ENCODE results near the gene DNAH11. TPM values are rescaled to one million over a fixed set of nuclear protein-coding genes. Genes with fewer than 3 reads are reported as not detected.
"Not testable (repeated sequence)": the region's sequence is repeated elsewhere in the genome, so short reads cannot be mapped to it uniquely, and the experiment has no call there.

The DNAH11 gene
- total RNA-seq, 1 experiment from 2014 or later: 10.7 TPM

DNA sequence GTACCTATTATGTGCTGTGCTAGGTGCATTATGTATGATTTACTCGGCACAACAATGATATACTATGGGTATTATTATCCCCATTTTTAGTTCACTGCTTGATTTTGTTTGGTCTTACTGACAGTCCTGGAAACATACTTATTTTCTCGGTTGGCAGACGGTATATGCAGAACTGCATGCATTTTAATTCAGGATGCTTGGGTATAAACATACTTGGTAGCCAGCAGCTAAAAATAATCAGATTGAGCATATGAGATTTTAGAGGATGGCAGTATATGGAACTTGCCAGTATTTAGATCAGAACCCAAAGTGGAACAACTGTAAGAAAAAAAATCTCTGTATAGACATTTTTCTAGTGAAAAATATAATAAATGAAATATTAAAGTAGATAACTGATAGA lies 163.3 kb downstream of the DNAH11 start:
- DNase-seq (ENCODE audit: low read depth): no peak

GRCh38 chr7:21707566-21707965 lies 164.7 kb downstream of the DNAH11 start:
- DNase-seq (ENCODE audit: low read depth): no peak

GRCh38 chr7:21708096-21708495 lies 165.3 kb downstream of the DNAH11 start:
- DNase-seq (ENCODE audit: low read depth): no peak

DNA sequence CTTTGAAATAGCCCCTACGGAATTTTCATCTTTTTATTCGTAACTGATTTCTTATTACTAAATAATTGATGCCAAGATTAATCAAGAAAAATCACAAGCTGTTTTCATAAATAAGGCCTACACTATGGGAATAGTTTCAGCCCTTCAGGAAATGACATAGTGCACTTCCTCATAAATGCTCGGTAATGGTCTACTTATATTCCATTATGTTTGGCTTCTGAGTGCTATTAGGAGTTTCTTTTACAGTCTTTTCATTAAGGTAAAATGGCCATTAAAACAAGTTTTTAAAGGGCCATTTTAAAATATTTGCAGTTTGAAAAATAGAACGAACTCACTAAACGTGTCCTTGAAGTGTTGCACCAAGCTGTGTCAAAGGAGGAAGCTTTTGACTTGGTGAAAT lies 174.5 kb downstream of the DNAH11 start:
- DNase-seq (ENCODE audit: low read depth): no peak

- no peak for DNase-seq (ENCODE audit: low read depth)
Observed at GRCh38 chr7:21718391-21718790, 175.6 kb downstream of the DNAH11 start.

DNA sequence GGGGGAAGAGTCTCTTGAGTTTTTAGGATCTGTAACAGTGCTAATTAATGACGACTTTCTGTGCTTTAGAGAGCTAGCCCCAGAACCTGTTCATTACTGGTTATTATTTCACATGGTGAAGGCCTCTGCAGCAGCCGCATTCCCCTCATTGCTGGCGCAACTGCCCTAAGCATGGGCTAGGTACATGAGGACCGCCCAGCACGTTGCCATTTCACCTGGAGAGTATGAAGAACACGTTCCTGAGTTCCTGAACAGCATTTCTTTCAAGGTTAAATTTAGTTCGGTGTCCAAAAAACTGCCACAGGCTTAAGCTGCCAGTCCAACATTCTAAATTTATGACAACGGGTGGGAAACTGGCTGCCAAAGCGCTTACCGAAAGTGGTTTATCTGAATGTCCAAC lies 177.0 kb downstream of the DNAH11 start:
- DNase-seq (ENCODE audit: low read depth): no peak

GRCh38 chr7:21722371-21722770 lies 179.5 kb downstream of the DNAH11 start:
- no peak for DNase-seq (ENCODE audit: low read depth)

DNA sequence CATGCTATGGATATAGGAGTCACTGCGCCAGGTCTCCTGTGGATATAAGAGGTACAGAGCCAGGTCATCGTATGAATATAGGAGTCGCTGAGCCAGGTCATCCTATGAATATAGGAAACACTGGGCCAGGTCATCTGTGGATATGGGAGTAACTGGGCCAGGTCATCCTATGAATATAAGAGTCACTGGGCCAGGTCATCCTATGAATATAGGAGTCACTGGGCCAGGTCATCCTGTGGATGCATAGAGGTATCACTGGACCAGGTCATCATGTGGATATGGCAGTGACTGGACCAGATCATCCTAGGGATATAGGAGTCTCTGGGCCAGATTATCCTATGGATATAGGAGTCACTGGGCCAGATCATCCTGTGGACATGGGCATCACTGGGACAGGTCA lies 181.7 kb downstream of the DNAH11 start:
- no peak for DNase-seq (ENCODE audit: low read depth)

- no peak for DNase-seq (ENCODE audit: low read depth)
Observed at GRCh38 chr7:21730399-21730798, 187.6 kb downstream of the DNAH11 start.

- no peak for DNase-seq (ENCODE audit: low read depth)
Observed at GRCh38 chr7:21731977-21732376, 189.1 kb downstream of the DNAH11 start.

- not testable (repeated sequence) for DNase-seq (ENCODE audit: low read depth)
Observed at GRCh38 chr7:21732956-21733355, 190.1 kb downstream of the DNAH11 start.

GRCh38 chr7:21733837-21734236 lies 191.0 kb downstream of the DNAH11 start:
- no peak for DNase-seq (ENCODE audit: low read depth)

GRCh38 chr7:21743493-21743892 lies 200.7 kb downstream of the DNAH11 start:
- no peak for DNase-seq (ENCODE audit: low read depth)

DNA sequence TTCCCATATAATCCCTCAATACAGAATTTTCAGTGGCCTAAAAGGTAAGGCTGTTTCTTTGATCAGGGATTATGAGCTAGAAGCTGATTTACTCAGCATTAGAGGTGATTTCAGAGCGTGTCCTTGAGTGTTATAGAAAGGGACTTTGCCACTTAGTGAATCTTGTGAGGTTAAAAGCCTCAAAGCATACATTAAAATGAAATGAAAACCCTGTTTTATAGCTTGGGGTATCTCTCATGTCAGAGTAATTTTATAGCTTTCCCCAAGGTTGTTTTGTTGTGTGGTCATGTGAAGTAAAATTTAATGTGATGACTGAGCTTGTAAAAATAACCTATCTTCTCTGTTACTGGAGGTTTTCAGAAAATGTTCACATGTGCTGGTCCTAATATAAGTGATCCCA lies 204.1 kb downstream of the DNAH11 start:
- DNase-seq (ENCODE audit: low read depth): no peak

- DNase-seq (ENCODE audit: low read depth): no peak
Observed at GRCh38 chr7:21747806-21748205, 205.0 kb downstream of the DNAH11 start.

GRCh38 chr7:21749378-21749777 lies 206.5 kb downstream of the DNAH11 start:
- DNase-seq (ENCODE audit: low read depth): no peak

DNA sequence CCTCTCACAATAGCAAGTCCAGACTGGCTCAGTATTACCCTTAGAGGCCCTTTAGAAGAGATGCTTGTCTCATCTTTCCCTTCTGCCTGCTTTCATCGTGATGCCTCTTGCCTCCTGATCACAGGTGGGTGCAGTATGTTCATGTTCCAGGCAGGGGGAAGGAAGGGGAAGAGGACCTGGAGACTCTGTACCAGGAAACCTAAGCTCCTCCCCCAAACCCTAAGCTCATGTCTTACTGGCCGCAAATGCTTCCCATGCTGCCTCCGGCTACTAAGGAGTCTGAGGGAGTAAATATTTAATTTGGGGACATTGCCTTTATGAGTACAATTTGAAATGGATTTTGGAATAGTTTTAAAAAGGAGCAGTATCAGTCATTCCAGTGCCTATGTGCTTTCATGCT lies 210.2 kb downstream of the DNAH11 start:
- DNase-seq (ENCODE audit: low read depth): no peak

DNA sequence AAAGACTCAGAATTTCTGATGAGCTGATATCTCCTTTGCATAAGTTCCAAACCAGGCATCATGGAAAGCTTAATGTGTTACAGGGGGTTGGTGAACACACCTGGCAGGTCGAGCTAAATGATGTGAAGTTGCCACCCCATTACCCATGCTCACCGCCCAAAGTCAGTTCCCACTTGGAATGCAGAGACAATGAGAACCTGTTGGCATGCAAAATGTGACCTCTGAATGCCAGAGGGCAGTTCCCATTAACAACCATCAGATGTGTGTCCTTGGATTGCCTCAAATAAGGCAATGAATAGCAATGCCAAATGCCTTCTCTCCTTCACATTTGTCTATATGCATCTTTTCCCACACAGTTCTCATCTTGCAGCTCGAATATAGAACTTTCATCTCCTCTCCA lies 212.1 kb downstream of the DNAH11 start:
- no peak for DNase-seq (ENCODE audit: low read depth)

- DNase-seq (ENCODE audit: low read depth): no peak
Observed at GRCh38 chr7:21757537-21758282, 214.9 kb downstream of the DNAH11 start.

- no peak for DNase-seq (ENCODE audit: low read depth)
Observed at GRCh38 chr7:21758286-21758685, 215.4 kb downstream of the DNAH11 start.

GRCh38 chr7:21762469-21762868 lies 219.6 kb downstream of the DNAH11 start:
- no peak for DNase-seq (ENCODE audit: low read depth)

DNA sequence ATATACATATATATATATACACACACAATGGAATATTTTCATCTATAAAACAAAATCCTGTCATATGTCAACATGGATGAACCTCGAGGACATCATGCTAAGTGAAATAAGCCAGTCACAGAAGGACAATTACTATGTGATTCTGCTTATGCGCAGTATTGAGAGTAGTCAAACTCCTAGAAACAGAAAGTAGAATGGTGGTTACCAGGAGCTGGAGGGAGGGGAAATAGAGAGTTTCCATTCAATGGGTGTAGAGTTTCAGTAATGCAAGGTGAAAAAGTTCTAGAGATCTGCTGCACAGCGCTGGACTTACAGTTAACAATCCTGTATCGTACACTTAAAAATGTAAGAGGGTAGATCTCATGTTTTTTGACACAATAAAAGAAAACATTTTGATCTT lies 221.0 kb downstream of the DNAH11 start:
- no peak for DNase-seq (ENCODE audit: low read depth)

DNA sequence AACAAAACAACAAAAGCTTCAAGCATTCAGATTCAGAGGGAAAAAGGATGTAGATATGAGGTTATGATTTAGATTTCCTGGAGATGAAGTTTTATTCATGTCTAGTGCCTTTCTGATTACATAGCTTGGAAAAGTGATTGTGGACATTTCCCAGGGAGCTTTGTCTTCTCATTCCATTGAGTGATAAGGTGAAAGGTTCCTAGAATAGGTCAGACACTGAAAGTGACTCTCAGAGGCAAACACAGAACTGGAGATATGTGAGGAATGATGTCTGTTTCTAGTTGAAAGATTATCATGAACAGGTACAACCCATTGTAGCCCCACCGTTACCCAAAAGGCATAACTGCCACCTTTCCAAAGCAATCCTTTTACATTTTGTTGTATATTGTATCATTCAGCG lies 223.4 kb downstream of the DNAH11 start:
- DNase-seq (ENCODE audit: low read depth): no peak

DNA sequence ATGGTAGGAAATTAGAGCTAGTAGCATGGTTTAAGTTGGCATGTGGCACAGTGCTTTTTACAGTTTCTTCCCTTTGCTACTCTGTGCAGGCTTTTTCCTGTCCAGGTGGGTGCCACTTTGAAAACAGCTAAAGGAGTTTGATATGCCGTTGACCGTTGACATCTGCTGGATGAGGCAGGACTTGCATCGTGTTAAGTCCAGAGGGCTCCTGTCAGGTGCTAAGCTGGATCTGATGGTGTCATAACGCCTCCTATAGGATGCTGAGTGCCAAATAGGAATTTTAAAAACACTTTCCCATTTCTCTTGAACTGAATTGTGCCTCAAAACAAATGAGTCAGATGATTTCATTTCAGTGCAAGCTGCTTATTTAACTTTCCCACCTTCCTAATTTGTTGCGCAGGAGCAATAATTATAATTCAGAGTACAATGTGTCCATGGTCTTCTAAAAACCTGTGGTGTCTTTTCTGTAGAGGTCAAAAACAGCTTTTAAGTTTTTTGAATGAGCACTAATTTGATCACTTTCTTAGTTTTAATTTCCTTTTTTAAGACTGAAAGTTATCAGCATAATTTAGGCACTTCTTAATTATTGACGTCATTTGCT lies 224.6 kb downstream of the DNAH11 start:
- peak; percentile 73 for DNase-seq (ENCODE audit: low read depth)
